HCT116 (cell line): ENCODE data around the gene KRT33A. TPM values are rescaled to one million over a fixed set of nuclear protein-coding genes. Genes with fewer than 3 reads are reported as not detected.

Source experiments
- ATAC-seq: fragments of 200-7000 bp; cut with Tn5 transposase; 2 replicates; pipeline ENCODE4 v1.9.1; 2020; ENCODE audit warnings: mild to moderate bottlenecking, moderate library complexity
- BruUV-seq: library from RNA; stranded (reverse); fragments of 400-500 nt; replicated peaks from 2 replicates; lab custom pipeline; 2021; lab: Mats Ljungman, UMichigan
- CTCF ChIA-PET: fragments of 300-600 bp; sonication (Branson Sonifier 250); formaldehyde crosslinking; loops from one replicate; lab custom pipeline; 2021; ENCODE audit warnings: antibody characterized with exemption; lab: Charles Lee
- POLR2A ChIA-PET: fragments of 300-600, 350-600 bp; sonication (Branson Sonifier 250); formaldehyde crosslinking; loops from one replicate; lab custom pipeline; 2021; ENCODE audit warnings: antibody characterized with exemption; lab: Charles Lee
- RAD21 ChIA-PET, 2 experiments: fragments of 300-600 bp; sonication (Branson Sonifier 250); formaldehyde crosslinking; loops; one replicate each; lab custom pipeline; 2023; ENCODE audit warnings: low total read pairs in 2 of 2; ENCODE audit not compliant: uncharacterized antibody in 2 of 2, unreplicated experiment in 2 of 2, low non-redundant PET in 1 of 2; lab: Charles Lee
- DNase-seq: peaks from one replicate; pipeline ENCODE4 v3.0.0-alpha.2; 2010; ENCODE audit warnings: low read depth, low spot score
- H2AFZ ChIP-seq: fragments of 200-600 bp; shearing (Covaris generic), sonication (generic); 2 replicates; pipeline ENCODE4 v1.6.1; 2017; ENCODE audit warnings: low read depth, mixed run types, mixed read lengths, antibody characterized with exemption, low read length; ENCODE audit not compliant: poor library complexity, severe bottlenecking
- H3K27ac ChIP-seq: 2 replicates; pipeline ENCODE4 v1.5.1; 2012; ENCODE audit warnings: low read depth, low read length
- H3K27me3 ChIP-seq: fragments of 200-600 bp; sonication (generic); 2 replicates; pipeline ENCODE4 v1.6.1; 2016; ENCODE audit warnings: mixed run types, low read length, mixed read lengths; ENCODE audit not compliant: insufficient read depth
- H3K36me3 ChIP-seq, 2 experiments: fragments of 200-500 bp in 1 of 2; fragments of 200-600 bp in 1 of 2; sonication (Bioruptor generic) in 1 of 2; sonication (generic) in 1 of 2; 2 replicates each; pipeline versions ENCODE4 v1.5.1 to v1.6.1; 2014 to 2016; ENCODE audit warnings: low read length in 2 of 2, inconsistent platforms in 1 of 2, mixed read lengths in 1 of 2, mixed run types in 1 of 2; ENCODE audit not compliant: insufficient read depth in 2 of 2, control insufficient read depth in 1 of 2
- H3K4me1 ChIP-seq, 2 experiments: fragments of 200-600 bp in 1 of 2; sonication (generic) in 1 of 2; 2 replicates each; pipeline versions ENCODE4 v1.5.1 to v1.6.1; 2012 to 2017; ENCODE audit warnings: low read length in 2 of 2, inconsistent platforms in 1 of 2, mild to moderate bottlenecking in 1 of 2, mixed read lengths in 1 of 2, mixed run types in 1 of 2, moderate library complexity in 1 of 2; ENCODE audit not compliant: insufficient read depth in 2 of 2, control insufficient read depth in 1 of 2
- H3K4me2 ChIP-seq: fragments of 200-600 bp; sonication (generic); 2 replicates; pipeline ENCODE4 v1.6.1; 2017; ENCODE audit warnings: mixed run types, low read length, mixed read lengths
- H3K4me3 ChIP-seq, 2 experiments: fragments of 200-600 bp in 1 of 2; sonication (generic) in 1 of 2; replicated peaks in 1 of 2; 2 replicates each; pipeline ENCODE4 v1.5.1; 2011 to 2016; ENCODE audit warnings: low read length in 2 of 2, control low read depth in 1 of 2, low read depth in 1 of 2, mild to moderate bottlenecking in 1 of 2, mixed read lengths in 1 of 2, mixed run types in 1 of 2
- H3K79me2 ChIP-seq: fragments of 200-600 bp; sonication (generic); 2 replicates; pipeline ENCODE4 v1.6.1; 2017; ENCODE audit warnings: mild to moderate bottlenecking, mixed run types, low read length, moderate library complexity, mixed read lengths; ENCODE audit not compliant: insufficient read depth
- H3K9ac ChIP-seq: fragments of 200-600 bp; sonication (generic); 2 replicates; pipeline ENCODE4 v1.6.1; 2016; ENCODE audit warnings: low read length, mixed read lengths
- H3K9me2 ChIP-seq: fragments of 200-600 bp; sonication (generic), shearing (Covaris generic); 2 replicates; pipeline ENCODE4 v1.6.1; 2017; ENCODE audit warnings: mixed run types, mild to moderate bottlenecking, moderate library complexity; ENCODE audit not compliant: insufficient read depth
- H3K9me3 ChIP-seq, 2 experiments: fragments of 200-500 bp in 1 of 2; fragments of 200-600 bp in 1 of 2; sonication (Bioruptor generic) in 1 of 2; sonication (generic) in 1 of 2; 2 replicates each; pipeline ENCODE4 v1.6.1; 2014 to 2017; ENCODE audit warnings: low read length in 2 of 2, mixed read lengths in 2 of 2, inconsistent platforms in 1 of 2, low read depth in 1 of 2, mild to moderate bottlenecking in 1 of 2, mixed run types in 1 of 2, moderate library complexity in 1 of 2; ENCODE audit not compliant: control insufficient read depth in 1 of 2, insufficient read depth in 1 of 2
- H4K20me1 ChIP-seq: fragments of 200-600 bp; sonication (generic), shearing (Covaris generic); 2 replicates; pipeline ENCODE4 v1.6.1; 2017; ENCODE audit warnings: mixed run types, mild to moderate bottlenecking, moderate library complexity; ENCODE audit not compliant: insufficient read depth
- CBX3 ChIP-seq: IDR thresholded peaks from 2 replicates; pipeline ENCODE4 v1.6.1; 2012; ENCODE audit warnings: low read depth
- EGR1 ChIP-seq: IDR thresholded peaks from 2 replicates; pipeline ENCODE4 v1.6.1; 2012; ENCODE audit warnings: low read depth
- EZH2 ChIP-seq: fragments of 200-600 bp; sonication (generic); IDR thresholded peaks from 2 replicates; pipeline ENCODE4 v1.6.1; 2017; ENCODE audit warnings: antibody characterized with exemption, mixed run types
- EZH2phosphoT487 ChIP-seq: fragments of 200-600 bp; IDR thresholded peaks from 2 replicates; pipeline ENCODE4 v1.6.1; 2018; ENCODE audit warnings: antibody characterized with exemption, borderline replicate concordance
- FOSL1 ChIP-seq: IDR thresholded peaks from 2 replicates; pipeline ENCODE4 v1.6.1; 2012; ENCODE audit warnings: low read depth
- JUND ChIP-seq: IDR thresholded peaks from 2 replicates; pipeline ENCODE4 v1.6.1; 2012
- POLR2A ChIP-seq: IDR thresholded peaks from 2 replicates; pipeline ENCODE4 v1.7.0; 2011; ENCODE audit warnings: borderline replicate concordance; ENCODE audit not compliant: insufficient read depth, insufficient read length; ENCODE audit errors: extremely low read depth
- POLR2AphosphoS5 ChIP-seq: IDR thresholded peaks from 2 replicates; pipeline ENCODE4 v1.6.1; 2011; ENCODE audit warnings: mild to moderate bottlenecking, low read depth, low read length, moderate library complexity
- SIN3A ChIP-seq: IDR thresholded peaks from 2 replicates; pipeline ENCODE4 v1.6.1; 2012; ENCODE audit warnings: low read depth
- SP1 ChIP-seq: IDR thresholded peaks from 2 replicates; pipeline ENCODE4 v1.6.1; 2012; ENCODE audit warnings: low read depth
- SRF ChIP-seq: IDR thresholded peaks from 2 replicates; pipeline ENCODE4 v1.6.1; 2012; ENCODE audit warnings: low read depth
- TCF7L2 ChIP-seq: IDR thresholded peaks from 2 replicates; pipeline ENCODE4 v1.7.0; 2011; ENCODE audit warnings: borderline replicate concordance, inconsistent platforms; ENCODE audit not compliant: insufficient read depth, insufficient read length; ENCODE audit errors: extremely low read depth
- YY1 ChIP-seq: IDR thresholded peaks from 2 replicates; pipeline ENCODE4 v1.6.1; 2011; ENCODE audit warnings: low read length, low read depth, moderate library complexity, mild to moderate bottlenecking; ENCODE audit not compliant: insufficient replicate concordance; ENCODE audit errors: extremely low read depth
- ZNF274 ChIP-seq: fragments of 200-500 bp; sonication (Bioruptor generic); IDR thresholded peaks from 2 replicates; pipeline ENCODE4 v1.6.1; 2014; ENCODE audit warnings: mild to moderate bottlenecking, low read depth, low read length, inconsistent platforms
- intact Hi-C: fragments of 100-400 bp; cut with micrococcal nuclease; formaldehyde crosslinking; loops from 2 replicates; pipeline ENCODE4 v1.10.0; 2022
- total RNA-seq: library from RNA; stranded (reverse); gene quantifications from one replicate; pipeline ENCODE4 v1.2.1, GENCODE V29; 2021; ENCODE audit not compliant: unreplicated experiment
- TF ChIP-seq, protein P1 (sequence below), 3 experiments: fragments of 200-600 bp in 1 of 3; sonication (generic) in 1 of 3; IDR thresholded peaks in 2 of 3; conservative IDR thresholded peaks in 1 of 3; 2 replicates each; pipeline ENCODE4 v1.5.1; 2012 to 2017; ENCODE audit warnings: low read depth in 2 of 3, low read length in 2 of 3, antibody characterized with exemption in 1 of 3, borderline replicate concordance in 1 of 3, control low read depth in 1 of 3, mild to moderate bottlenecking in 1 of 3, mixed read lengths in 1 of 3, mixed run types in 1 of 3, moderate library complexity in 1 of 3; ENCODE audit not compliant: insufficient read depth in 1 of 3
- TF ChIP-seq, protein P2 (sequence below): IDR thresholded peaks from 2 replicates; pipeline ENCODE4 v1.6.1; 2011; ENCODE audit warnings: mild to moderate bottlenecking, low read length, moderate library complexity; ENCODE audit not compliant: insufficient replicate concordance; ENCODE audit errors: extremely low read depth

The KRT33A gene
- total RNA-seq, 1 experiment from 2014 or later = not detected

DNA sequence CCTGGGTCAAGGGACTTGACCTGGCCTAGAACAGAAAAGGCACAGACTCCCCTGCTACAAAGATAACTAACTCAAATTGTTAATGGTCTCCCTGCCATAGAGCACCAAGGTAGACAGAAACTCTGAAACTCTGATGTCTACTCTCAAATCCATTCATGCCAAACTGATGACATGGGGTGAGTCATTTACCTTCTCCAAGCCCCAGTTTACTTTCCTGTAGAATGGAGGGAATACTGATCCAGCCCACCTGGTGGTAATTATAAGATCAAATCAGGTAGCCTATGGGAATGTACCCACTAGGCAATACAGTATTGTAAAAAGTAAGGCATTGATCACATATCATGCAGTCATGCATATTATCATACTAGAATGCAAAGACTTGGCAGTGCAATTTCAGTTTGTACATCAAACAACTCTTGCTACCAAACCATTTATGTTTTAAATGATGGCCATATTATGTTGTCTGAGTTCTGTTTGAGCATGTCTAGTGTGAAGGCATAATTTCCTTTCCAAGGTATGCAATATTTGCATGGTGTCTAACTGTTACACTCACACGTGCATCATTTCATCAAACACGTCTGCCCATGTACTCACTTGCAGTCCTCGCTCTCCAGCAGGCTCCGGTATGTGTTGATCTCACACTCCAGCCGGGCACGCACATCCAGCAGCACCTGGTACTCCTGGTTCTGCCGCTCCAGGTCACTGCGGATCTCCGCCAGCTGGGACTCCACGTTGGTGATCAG is 43.8 kb upstream of the KRT33A start:
- ATAC-seq = no peak
- H3K27ac ChIP-seq = no peak overlapping the region
- peaks cover 2 to 20% of the 10 kb centered on the region in 2 experiments; a peak in 3 of 4 replicates for H3K4me1 ChIP-seq

DNA sequence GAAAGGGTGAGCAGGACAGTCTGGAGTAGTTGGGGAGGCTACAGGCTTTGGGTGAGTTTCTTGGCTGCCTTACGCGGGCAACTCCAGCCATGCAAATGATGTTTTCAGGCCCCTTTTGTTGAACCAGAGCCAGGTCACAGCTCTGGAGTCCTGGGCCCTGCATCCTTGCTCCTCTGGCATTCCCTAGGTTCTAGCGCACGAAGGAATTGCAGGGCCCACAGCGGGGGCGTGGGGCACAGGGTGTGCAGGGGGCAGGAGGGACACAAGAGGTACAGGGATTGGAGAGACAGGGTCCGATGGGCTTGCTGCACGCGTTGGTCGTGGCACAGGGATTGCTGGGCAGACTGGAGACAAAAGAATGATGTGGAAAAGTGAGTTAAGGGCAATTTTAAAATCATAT is 43.2 kb upstream of the KRT33A start:
- H3K9me3 ChIP-seq = peaks cover 0 to 11% of the 10 kb centered on the region in 2 experiments; a peak in 1 of 4 replicates
- H3K27ac ChIP-seq = no peak overlapping the region
- no peaks in the 10 kb centered on the region for H3K9me2 ChIP-seq
- H3K27me3 ChIP-seq = no peaks in the 10 kb centered on the region
- peaks cover 2 to 17% of the 10 kb centered on the region in 2 experiments; a peak in 2 of 4 replicates for H3K4me1 ChIP-seq
- peak overlapping the region; percentile 47 for H3K4me2 ChIP-seq
- H3K79me2 ChIP-seq = no peaks in the 10 kb centered on the region
- H3K4me3 ChIP-seq = no peak overlapping the region
- no peaks in the 10 kb centered on the region for H3K36me3 ChIP-seq
- H2AFZ ChIP-seq = no peak overlapping the region
- H4K20me1 ChIP-seq = no peaks in the 10 kb centered on the region
- ChIA-PET CTCF (no interaction called here), RAD21 (no interaction called here), POLR2A (no interaction called here)
- DNase-seq (no peak), ATAC-seq (no peak)
- H3K9ac ChIP-seq = no peak overlapping the region
- BruUV-seq = no TSS peak
- intact Hi-C loops = no loop called here
- TF ChIP-seq POLR2A (no peak), SIN3A (no peak), YY1 (no peak), SRF (no peak), TCF7L2 (no peak), EGR1 (no peak), ZNF274 (no peak), EZH2phosphoT487 (no peak), EZH2 (no peak), SP1 (no peak), FOSL1 (no peak)
- TF ChIP-seq, protein P1, sequence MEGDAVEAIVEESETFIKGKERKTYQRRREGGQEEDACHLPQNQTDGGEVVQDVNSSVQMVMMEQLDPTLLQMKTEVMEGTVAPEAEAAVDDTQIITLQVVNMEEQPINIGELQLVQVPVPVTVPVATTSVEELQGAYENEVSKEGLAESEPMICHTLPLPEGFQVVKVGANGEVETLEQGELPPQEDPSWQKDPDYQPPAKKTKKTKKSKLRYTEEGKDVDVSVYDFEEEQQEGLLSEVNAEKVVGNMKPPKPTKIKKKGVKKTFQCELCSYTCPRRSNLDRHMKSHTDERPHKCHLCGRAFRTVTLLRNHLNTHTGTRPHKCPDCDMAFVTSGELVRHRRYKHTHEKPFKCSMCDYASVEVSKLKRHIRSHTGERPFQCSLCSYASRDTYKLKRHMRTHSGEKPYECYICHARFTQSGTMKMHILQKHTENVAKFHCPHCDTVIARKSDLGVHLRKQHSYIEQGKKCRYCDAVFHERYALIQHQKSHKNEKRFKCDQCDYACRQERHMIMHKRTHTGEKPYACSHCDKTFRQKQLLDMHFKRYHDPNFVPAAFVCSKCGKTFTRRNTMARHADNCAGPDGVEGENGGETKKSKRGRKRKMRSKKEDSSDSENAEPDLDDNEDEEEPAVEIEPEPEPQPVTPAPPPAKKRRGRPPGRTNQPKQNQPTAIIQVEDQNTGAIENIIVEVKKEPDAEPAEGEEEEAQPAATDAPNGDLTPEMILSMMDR (IDR thresholded peaks at IDR 0.05 in 2 of 3, conservative IDR thresholded peaks at IDR 0.05 in 1 of 3; ENCODE audit: borderline replicate concordance in 1 of 3, insufficient read depth in 1 of 3, low read depth in 2 of 3, low read length in 2 of 3) = no peak

More for the DNA sequence above, 43.8 kb upstream of the KRT33A start:
- POLR2A ChIA-PET = no interaction called here
- H3K4me3 ChIP-seq = no peak overlapping the region
- peak overlapping the region; percentile 47 for H3K4me2 ChIP-seq
- H3K27me3 ChIP-seq = no peaks in the 10 kb centered on the region
- no peaks in the 10 kb centered on the region for H4K20me1 ChIP-seq
- H3K36me3 ChIP-seq = no peaks in the 10 kb centered on the region
- CTCF ChIA-PET = no interaction called here
- peaks cover 0 to 5% of the 10 kb centered on the region in 2 experiments; a peak in 1 of 4 replicates for H3K9me3 ChIP-seq
- RAD21 ChIA-PET = no interaction called here
- no peaks in the 10 kb centered on the region for H3K79me2 ChIP-seq
- BruUV-seq = no TSS peak
- peak; percentile 38; the same call in 1 of the 2 replicates for TF ChIP-seq JUND
- TF ChIP-seq FOSL1 = peak; percentile 66
- TF ChIP-seq, protein P2, sequence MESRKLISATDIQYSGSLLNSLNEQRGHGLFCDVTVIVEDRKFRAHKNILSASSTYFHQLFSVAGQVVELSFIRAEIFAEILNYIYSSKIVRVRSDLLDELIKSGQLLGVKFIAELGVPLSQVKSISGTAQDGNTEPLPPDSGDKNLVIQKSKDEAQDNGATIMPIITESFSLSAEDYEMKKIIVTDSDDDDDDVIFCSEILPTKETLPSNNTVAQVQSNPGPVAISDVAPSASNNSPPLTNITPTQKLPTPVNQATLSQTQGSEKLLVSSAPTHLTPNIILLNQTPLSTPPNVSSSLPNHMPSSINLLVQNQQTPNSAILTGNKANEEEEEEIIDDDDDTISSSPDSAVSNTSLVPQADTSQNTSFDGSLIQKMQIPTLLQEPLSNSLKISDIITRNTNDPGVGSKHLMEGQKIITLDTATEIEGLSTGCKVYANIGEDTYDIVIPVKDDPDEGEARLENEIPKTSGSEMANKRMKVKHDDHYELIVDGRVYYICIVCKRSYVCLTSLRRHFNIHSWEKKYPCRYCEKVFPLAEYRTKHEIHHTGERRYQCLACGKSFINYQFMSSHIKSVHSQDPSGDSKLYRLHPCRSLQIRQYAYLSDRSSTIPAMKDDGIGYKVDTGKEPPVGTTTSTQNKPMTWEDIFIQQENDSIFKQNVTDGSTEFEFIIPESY = no peak
- TF ChIP-seq POLR2AphosphoS5 = no peak
- TF ChIP-seq CBX3 = 0 out of 2 replicates have a peak, but pooled peaks have one; percentile 24
- TF ChIP-seq, all 23 proteins: peak for 3
- intact Hi-C loops = no loop called here
- H2AFZ ChIP-seq = no peak overlapping the region
- H3K9me2 ChIP-seq = no peaks in the 10 kb centered on the region
- DNase-seq = no peak
- no peak overlapping the region for H3K9ac ChIP-seq
